D721Med (cell line): ENCODE measurements around the gene NTRK3.

Experiments
- DNase-seq: peaks from one replicate; pipeline ENCODE4 v3.0.0; 2011; ENCODE audit warnings: low spot score; ENCODE audit not compliant: insufficient read length
- FAIRE-seq: peaks from 2 replicates; lab custom pipeline; 2011; peaks lifted over from hg19 to GRCh38; lab: Jason Lieb, UNC
- TF ChIP-seq, protein P1 (sequence below): IDR thresholded peaks from 2 replicates; pipeline ENCODE4 v1.5.1; 2012; ENCODE audit warnings: mild to moderate bottlenecking, control low read depth; ENCODE audit not compliant: insufficient read depth; ENCODE audit errors: missing control alignments

NTRK3 gene

DNA sequence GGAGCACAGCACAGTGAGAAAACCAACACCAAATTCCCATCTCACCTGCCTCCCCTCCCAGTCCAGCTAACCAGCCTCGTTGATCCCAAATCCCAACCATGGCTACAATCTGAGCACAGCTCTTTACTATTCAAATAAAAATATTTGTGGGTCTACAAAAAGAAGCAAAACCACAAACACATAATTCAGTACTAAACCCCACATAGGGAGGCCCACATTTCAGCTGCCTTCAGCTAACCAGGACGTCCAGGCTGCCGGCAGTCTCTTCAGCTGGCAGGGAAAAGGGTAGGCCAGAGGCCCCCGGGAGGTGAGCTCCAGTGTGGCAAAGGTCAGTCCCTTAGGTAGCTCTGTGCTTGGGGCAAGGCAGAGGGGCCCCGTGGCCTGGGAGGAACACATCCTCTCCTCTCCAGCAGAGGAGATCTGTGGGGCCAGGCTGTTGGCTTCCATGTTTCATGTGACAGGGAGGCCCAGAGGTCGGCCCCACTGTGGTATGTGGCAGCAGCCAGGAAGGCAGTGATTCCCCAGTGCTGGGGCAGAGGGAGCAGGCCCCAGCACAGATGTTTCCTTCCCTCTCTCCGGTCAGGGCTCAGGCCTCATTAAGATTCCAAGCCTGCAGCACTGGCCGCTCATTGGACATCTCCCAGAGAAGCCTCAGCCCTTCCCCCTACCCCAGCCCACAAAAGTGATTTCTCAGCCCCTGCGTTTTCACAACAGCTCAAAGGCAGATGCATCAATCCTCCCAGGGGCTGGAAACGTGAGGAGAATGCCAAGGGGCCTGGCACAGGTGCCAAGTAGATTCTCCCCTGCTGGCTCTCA, 381.4 kb downstream of the NTRK3 start:
- no peak for FAIRE-seq
- TF ChIP-seq, protein P1, sequence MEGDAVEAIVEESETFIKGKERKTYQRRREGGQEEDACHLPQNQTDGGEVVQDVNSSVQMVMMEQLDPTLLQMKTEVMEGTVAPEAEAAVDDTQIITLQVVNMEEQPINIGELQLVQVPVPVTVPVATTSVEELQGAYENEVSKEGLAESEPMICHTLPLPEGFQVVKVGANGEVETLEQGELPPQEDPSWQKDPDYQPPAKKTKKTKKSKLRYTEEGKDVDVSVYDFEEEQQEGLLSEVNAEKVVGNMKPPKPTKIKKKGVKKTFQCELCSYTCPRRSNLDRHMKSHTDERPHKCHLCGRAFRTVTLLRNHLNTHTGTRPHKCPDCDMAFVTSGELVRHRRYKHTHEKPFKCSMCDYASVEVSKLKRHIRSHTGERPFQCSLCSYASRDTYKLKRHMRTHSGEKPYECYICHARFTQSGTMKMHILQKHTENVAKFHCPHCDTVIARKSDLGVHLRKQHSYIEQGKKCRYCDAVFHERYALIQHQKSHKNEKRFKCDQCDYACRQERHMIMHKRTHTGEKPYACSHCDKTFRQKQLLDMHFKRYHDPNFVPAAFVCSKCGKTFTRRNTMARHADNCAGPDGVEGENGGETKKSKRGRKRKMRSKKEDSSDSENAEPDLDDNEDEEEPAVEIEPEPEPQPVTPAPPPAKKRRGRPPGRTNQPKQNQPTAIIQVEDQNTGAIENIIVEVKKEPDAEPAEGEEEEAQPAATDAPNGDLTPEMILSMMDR = no peak
- no peak for DNase-seq

DNA sequence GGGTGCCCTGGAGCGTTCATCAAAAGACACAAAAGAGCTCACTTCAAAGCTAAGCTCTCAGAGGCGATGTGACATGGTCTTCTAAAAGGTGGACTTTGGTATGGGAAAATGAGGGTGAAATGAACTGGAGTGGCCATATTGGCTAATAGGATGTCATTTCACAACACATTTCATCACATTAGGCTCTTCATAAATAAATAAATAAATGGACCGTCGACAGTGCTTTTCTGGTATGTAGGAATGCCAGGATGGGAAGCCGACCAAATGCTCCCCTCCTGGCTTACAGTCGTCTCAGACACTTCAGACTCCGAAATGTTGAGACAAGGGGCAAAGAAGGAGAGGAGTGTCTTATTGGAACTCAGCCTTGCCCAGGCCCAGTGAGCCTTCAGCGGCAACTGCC, 383.0 kb downstream of the NTRK3 start:
- DNase-seq (no peak), FAIRE-seq (no peak)
- TF ChIP-seq, protein P1 = no peak

DNA sequence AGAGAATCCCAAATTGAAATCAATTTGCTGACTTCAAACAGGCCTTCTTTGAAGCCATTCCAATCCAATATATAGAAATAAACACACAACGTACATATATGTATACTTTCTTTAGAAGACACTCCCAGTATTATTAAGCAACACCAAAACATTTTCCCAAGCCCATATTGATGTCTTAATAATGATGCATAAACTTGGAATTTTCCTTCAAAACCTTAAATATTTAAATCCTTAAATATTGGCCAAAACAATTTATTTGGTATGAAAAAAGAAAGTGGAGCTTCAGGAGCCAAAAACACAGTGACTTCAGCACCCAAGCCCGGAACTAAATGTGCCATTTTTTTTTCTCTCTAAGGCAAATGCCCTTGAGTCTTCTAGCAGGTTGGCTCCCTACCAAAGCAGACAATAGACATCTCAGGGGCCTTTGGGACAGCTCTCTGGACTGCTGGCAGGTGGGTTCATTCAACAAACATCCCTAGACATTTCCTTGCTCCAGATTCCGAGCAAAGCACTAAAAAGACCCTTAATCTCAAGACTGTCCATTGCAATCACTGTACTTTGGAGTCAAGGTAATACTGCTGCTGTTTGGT, 384.7 kb downstream of the NTRK3 start:
- DNase-seq (no peak), FAIRE-seq (no peak)
- TF ChIP-seq, protein P1 = no peak

DNA sequence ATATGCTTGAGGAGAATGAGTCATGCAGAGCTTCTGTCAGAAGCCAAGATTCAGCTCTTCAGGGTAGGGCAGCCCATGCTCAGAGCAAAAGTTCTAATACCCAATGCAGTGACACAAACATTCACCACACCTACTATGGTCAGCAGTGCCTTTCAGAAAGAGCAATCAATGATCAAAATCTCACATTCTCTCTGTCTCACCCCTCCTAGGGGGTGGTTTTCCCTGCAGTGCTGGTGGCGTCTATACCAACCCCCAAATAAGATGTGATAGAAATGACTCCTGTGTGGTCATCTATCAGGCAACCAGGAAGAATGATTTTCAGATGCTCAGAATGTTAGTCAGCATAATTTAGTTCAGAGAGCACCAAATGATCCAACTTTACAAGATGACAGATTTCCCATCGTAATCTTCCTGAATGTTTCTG, 385.3 kb downstream of the NTRK3 start:
- no peak for FAIRE-seq
- no peak for DNase-seq
- TF ChIP-seq, protein P1 = no peak

GRCh38 chr15:87866961-87867360, 389.6 kb downstream of the NTRK3 start:
- TF ChIP-seq, protein P1 = no peak
- no peak for DNase-seq
- no peak for FAIRE-seq

DNA sequence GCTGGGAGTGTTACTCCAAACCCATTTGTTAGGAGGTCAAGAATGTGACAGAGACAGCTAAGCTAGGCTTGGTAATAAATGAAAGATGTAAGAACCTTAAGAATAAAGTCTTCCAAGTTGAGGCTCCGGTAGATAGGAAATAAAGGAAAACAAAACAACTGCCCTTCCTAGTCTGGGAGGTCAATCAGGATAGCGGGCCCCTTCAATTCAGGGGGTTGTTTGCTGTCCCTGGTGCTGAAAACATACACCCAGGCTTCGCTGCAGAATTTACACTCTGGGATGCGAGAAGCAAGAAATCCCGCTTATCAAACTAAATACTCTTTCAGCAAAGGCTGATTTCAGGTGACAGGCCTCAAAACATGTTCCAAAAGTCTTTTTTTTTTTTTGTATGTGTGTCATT, 393.4 kb downstream of the NTRK3 start:
- FAIRE-seq = no peak
- TF ChIP-seq, protein P1 = no peak
- no peak for DNase-seq

GRCh38 chr15:87860743-87861142, 395.8 kb downstream of the NTRK3 start:
- DNase-seq (no peak), FAIRE-seq (no peak)
- TF ChIP-seq, protein P1 = no peak
